GM18498 (cell line): ENCODE measurements around the gene SMIM1.

Experiments used
- ATAC-seq: cut with Tn5 transposase; IDR thresholded peaks from one replicate; pipeline ENCODE4 v1.9.1; 2021; ENCODE audit warnings: mild to moderate bottlenecking, moderate library complexity; ENCODE audit not compliant: unreplicated experiment

SMIM1 gene

DNA sequence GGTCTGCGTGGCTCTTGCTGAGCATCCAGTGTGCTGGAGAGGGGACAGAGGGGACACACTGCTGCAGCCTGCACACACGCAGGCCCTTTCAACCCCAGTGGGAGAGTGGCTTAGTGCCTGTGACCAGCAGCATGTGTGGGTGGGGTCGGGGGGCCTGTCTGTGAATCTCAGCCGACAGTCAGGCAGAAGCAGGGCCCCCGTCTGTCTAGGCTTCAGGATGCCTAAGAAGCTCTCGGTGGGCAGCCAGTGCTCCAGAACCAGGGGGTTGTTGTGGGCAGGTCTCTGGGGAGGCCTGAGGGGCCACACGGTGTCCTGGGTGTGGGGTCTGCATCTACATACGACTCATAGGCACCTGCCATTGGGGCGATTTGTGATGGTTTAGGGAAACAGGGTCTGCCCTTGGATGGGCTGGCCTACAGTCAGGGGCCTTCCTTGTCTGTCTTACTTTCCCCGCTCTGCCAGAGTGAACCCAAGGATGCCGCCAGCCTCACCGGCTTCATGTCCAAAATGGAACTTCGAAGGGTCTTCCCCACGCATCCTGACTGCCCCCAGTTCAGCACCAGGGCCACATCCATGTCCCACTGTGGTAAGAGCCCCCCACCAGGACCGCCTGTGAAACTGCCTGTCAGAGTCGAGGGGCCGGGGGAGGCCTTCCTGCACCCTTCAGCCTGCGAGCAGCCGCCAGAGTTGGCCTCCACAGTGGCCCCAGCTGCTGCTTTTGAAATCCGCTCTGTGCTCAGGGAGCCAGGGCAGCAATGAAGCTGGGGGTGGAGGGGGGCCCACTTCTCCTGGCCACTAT is 18.7 kb upstream of the SMIM1 start:
- no peak for ATAC-seq

DNA sequence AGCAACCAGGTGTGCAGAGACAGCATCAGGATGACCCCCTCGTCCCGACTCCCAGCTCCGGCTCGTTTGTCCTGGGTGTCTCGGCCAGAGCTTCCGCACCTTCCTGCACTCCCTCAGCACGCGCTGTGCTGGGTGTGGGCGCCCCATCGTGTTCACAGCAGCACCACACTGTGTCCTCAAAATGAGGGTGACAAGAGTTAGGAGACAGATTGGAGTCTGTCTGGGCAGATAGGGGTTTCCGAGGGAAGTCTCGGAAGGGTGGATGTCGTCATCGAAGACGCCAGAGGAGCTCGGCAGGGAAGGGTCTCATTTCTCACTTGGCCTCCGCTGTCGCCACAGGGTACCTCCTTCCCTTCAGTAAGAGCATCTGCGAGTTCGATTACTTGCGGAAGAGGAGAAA is 16.2 kb upstream of the SMIM1 start:
- no peak for ATAC-seq

DNA sequence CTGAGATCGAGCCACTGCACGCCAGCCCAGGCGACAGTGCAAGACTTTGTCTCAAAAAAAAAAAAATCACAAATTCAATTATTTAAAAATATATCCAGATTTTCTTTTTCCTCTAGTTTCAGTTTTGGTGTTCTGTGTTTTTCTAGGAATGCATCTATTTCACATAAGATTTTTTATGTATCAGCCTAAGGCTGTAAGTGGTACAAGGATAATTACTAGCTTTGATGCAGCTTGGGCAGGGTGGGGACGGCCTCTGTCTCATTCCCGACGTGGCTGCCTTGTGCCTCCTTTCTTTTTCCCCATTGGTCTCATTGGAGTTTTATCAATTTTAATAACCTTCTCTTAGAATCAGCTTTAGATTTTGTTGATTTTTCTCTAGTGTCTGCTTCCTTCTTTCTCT is 13.4 kb upstream of the SMIM1 start:
- ATAC-seq = no peak

DNA sequence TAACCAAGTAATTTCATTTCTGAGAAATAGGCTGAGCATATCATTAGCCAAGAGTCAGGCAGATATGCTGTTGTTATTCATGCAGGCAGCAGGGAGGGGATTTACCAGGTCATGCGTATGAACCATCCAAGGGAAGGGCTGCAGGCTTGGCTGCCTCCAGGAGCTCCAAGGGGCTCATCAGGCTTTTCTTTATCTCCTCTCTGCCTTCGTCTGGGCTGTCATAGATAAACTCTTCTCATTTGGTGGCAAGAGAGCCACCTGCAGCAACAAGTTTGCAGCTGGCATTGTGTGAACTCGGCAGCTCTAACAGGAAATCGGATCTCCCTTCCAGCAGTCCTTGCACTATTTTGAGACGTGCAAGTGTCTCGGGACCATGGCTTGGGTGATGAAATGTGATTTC is 12.8 kb upstream of the SMIM1 start:
- no peak for ATAC-seq

DNA sequence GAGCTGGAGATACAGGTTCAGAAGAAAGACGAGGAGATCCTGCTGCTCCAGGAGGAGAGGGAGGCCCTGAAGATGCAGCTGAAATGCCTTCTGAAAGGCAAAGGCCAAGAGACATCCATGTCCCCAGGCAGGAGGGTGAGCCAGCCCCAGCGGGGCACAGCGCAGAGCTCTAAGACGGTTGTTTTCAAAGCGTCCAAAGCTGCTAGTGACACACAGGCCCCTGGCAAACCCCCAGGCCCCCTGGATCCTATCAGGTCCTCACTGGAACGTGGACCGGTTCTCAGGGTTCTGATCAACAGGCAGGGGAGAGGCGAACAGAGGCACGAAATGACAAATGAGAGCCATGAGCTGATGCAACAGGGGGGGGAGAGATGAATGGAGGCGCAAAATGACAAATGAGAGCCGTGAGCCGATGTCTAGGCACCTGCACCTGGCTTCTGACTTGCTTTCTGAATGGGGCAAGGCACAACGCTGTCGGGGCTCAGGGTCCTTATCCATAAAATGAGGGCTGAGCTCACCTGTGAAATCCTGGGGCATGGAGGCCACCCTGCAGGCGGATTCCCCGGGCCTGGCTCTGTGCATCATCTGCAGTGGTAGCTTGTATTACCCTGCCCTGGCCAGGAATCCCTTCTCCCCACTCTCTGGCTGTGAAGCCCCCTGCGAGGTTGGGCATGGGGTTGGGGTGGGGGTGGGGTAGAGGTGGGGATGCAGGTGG is 11.1 kb upstream of the SMIM1 start:
- ATAC-seq = no peak

DNA sequence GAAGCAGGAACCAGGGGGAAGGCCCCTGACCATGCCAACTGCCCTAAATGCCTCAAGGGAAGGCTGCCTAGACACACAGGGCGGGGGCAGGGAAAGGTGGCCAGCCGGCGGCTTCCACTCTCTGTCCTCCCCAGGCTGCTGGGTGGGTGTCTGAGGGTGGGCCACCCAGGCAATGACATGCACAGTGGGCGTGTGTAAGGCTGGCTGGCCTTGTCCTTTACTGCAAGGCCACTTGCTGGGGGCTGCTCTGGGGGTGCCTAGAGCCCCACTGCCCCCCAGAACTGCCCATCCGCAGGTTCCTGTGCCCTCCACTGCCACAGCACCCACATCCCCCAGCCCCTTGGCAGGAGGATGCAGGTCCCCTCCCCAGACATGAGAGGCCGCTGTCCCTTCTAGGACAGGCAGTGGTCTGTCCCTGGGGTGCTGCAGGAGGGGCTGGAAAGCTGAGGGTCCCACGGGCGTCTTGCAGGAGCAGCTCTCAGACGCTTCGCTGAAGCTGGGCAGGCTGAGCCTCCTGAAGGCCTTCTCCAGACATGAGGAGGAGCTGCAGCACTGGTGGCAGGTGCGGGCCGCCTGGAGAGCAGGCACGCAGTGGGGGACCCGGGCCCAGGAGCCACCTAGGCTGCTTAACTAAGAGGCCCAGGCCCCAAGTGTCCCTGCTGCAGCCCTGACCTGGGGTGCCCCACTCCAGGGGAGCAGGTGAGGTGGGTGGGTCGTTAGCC is 10.2 kb upstream of the SMIM1 start:
- no peak for ATAC-seq

DNA sequence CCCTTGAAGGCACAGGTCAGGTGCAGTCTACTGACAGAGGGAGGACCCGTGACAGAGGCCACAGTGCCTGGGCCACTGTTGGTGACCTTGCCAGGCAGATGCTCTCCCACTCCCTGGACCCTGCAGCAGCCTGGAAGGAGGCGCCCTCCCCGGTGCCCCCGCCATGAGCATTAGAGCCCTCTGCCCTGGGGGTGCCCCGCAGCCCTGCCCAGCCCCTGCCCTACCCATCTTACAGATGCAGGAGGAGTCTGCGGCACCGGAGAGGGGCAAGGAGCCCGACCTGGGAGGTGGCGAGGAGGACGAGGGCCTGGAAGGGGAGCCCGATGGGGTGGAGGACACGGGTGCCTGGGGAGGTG is 9.7 kb upstream of the SMIM1 start:
- no peak for ATAC-seq

DNA sequence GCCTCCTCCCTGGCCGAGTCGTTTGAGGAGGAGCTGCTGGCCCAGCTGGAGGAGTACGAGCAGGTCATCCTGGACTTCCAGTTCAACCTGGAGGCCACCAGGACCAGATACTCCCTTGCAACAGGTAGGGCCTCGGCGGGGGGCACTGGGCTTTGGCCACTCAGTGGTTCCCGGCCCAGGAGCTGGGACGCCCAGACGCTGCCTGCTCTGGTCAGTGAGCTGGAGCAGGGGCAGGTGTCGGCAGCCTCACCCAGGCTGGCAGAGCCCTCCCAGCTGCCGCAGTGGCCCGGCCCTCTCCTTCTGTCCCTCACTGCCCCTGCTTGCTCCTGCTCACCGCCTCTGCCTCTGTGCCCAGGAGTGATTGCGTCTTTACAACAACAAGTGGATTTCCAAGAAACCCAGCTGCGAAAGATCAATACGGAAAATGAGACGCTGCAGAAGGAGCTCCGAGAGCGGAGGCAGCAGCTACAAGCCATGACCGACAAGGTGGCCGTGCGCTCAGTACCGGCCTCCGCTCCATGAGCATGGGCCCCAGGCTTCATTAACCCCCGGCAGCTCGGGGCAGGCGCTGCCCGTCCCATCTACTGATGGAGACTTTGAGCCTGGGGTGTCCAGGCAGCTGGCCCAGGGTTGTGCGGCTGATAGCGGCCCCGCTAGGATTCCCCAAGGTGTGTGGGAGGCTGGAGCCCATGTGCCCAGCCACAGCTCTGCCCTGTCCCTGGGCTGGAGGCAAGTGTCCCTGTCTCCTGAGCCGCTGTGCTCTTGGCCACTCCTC is 9.0 kb upstream of the SMIM1 start:
- no peak for ATAC-seq

DNA sequence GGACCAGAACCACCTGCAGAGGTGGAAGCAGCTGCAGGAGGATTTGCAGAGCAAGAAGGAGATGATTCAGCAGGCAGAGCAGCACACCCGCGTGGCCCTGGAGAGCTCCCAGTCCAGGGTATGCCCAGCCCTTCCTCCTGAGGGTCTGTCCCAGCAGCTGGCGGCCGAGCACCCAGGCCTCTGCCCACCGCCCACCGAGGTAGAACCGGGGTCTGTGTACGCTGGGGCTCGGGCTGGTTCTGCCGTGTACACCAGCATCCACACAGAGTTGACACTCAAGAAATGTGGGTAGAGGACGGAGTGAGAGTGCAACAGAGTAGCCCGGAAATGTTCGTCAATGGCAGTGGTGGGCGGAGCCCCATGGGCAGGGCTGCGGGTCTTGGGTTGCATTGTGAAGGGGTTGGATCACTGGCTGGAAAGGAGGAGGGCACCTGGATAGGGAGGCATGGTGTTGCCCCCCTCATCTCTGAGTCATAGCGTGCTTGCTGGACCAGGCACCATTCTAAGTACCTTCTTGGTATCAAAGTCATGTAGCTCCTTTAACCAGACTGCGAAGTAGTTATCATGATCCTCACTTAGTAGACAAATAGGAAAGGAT is 5.1 kb upstream of the SMIM1 start:
- no peak for ATAC-seq

DNA sequence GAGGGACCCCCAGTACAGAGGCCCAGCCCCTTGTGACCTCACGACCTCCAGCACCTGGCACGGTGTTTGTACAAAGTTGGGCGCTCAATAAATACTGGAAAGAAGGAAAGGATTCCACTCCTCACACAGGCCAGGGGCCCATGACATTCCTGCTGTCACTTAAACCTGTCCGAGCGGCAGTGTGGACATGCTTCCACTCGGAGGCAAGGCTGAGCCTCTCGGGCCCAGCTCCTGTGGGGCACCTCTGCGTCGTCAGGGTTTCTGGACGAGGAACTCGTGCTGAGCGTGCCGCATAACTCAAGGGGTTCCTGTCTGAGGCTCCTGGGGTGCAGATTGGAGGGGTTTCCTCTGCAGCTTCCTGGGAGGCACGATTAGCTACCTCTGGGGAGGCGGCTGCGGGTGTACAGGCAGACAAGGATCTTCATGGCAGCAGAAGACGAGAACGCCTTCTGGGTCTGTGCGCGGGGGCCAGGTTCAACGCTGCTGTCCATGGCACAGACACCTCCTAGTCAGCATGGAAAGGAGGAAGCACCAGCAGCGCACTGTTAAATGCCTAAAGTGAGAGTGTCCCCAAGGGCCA is 3.6 kb upstream of the SMIM1 start:
- no peak for ATAC-seq

DNA sequence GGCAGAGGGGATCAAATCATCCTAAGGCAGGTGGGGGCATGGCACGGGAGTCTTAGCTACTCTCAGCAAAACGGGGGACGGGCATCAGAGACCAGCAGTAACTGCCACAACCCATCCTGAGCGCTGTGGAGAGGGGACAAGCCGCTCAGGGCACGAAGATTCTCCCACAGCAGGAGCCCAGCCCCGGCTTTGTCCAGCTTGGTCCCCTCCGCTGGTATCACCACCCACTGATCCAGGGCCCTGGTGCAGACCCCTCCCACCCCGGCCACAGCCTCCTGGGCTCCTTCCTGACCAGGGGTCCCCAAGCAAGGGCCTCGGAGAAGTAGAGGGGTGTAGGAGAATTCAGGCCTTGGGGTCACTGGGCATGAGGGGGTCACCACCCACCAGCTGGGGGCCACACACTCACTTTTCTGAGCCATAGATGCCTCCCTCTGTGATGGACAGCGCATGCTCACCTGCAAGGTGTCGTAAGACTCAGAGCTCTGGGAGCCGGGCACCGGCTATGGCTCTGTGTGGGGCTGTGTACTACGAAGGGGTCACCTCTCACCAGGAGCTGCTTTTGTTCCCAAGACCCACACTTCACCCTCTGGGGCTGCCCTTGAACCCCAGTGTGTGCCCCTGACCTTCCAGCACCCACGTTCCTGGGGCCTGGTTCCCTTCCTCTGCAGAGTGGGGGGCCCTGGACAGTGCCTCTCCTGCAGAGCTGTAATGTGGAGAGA is 2.3 kb upstream of the SMIM1 start:
- ATAC-seq = no peak

DNA sequence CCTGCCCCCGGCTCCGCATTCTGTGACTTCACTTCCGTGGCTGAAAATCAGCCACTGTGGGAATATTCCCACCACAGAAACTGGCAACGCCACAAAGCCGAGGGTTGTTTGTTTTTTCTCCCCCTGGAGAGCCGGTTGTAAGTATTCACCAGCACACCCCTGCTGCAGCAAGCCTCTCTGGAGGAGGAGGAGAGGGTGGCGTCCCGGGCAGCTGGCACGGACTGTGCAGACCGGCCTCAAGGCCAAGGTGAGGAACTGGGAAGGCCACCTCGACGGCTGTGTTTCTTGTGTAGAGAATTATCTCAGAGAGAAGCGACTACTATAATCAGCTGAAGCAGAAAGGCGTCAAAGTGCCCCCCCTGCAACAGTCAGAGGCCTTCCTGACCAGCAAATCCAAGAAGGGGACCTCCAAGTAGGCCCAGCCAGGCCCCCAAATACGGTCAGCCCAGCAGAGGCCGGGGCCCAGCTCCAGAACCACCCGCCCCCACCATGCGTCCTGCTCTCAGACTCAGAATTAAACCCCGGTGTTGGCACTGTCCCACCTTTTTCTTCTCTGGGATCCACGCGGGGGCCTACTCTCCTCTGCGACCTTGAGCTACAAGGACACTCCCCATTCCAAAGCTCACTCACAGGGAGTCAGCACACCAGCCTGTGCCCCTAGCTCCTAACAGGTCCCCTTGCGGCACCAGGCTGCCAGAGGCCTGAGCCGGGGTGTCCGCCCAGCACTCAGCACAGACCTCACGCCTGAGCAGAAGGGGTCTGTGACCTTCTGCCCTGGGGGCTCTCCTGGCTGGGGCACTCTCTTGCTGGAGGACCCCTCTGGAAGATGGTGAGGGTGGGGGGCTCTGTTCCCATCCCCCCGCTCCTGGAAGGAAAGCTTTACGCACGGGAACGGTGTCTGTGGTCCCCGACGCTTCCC is 1.2 kb upstream of the SMIM1 start:
- no peak for ATAC-seq

DNA sequence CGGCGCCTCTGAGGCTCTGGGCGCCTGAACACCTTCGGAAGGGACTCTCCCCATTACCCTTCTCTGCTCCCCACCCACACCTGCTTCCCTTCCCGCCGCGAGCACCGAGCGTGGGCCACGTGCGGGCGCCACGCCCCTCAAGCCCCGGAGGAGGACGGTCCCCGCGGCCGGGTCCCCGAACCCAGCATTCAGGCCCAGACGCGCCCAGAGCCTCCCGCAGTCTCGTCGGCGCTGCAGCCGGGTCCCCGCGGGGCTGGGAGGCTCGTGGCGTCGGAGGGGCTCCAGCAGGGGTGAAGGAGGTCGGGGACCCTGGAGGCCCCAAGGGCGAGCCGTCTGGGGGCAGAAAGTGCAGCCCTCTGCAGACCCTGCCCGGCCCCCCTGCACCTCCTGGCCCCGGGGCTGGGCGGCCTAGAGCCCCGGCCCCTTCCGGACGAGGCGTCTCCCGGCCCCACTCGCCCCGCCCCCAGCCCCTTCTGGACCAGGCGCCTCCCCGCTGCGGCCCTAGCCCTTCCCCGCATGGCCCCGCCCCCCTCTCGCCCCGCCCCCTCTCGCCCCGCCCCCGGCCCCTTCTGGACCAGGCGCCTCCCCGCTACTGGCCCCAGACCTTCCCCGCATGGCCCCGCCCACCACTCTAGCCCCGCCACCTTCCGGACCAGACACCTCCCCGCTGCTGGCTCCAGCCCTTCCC is 378 bp upstream of the SMIM1 start:
- peak; percentile 65 for ATAC-seq

DNA sequence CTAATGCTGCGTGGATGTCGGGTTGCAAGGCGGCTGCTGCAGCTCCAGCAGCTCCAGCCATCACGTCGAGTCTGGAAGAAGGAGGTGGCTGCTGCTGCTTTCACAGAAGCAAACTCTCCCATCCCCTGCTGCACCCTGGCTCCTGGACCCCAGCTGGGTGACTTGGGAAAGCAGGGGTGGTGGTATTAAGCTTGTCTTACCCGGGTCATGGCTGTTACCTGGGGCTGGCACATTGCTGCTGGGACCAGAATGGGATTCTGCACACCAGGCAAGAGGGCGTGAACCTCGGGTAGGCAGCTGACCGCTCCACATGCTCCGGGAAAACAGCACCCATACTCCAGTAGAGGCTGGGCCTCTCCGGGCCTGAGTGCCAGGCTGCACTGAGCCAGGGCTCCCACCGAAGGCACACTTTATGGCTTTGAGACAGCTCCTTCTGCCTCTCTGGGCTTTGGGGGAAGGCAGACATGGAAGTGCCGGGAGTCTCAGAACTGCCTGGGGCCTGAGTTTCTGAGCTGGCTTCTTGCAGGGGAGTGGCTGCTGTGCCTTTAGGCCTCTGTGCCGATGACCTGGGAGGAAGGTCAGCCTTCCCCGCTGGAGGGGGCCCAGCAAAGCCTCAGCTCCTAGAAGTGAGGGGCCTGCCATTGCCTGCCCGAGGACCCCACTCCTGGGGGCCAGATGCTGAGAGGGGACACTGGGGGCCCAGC is 1.2 kb downstream of the SMIM1 start:
- ATAC-seq = no peak

DNA sequence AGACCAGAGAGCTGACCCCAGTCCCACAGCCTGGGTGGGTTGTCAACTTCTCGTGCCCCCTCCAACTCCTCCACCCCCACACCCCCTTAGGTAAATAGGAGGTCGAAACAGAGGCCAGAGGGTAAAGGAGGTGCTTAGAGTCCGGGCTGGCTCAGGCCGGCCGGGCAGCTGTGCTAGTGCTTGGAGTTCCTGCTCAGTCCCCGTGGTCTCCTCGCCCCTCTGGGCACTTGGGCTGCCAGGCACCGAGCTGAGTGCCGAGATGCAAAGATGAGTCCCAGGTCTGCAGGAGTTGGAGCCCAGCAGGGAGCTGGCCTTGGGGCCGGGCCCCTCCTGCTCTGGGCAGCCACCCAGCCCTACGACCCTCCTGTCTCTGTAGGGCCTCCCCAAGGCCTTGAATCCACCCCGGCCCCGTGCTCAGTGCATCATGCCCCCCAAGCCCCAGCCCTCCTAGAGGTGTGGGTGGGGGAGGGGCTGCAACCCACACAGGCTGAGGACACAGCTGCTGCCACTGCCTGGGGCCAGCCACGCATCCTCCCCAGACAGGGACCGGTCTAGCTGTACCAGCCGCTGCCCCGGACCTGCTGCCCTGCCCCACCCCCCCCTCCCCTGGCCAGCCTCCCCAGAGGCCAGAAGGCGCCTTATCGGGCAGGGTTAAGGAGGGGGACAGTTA is 1.9 kb downstream of the SMIM1 start:
- ATAC-seq = no peak

DNA sequence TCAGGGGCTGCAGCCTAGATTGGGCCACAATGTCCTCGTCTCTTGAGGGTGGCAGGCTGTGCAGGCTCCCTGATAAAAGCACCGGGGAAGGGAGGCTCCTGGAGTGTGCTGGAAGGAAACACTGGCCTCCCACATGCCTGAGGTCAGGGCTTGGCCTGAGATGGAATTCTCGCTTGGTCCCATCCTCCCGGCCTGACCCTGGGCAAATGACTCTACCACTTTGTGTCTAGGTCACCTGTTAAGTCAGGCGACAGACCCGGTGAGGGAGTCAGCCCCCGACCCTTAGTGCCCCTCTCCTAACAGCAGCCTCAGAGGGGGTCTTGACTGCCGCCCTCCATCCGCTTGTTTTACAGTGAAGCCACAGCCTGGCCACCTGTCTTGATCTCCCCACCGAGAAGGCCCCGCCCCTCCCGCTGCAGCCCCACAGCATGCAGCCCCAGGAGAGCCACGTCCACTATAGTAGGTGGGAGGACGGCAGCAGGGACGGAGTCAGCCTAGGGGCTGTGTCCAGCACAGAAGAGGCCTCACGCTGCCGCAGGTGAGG is 2.5 kb downstream of the SMIM1 start:
- ATAC-seq = no peak
